HEK293 (cell line): ENCODE results near the gene SLC43A1.

Experiments used
- CTCF ChIA-PET: fragments of 350-600 bp; formaldehyde crosslinking; extraction: SDS; loops from one replicate; lab custom pipeline; 2021; ENCODE audit warnings: antibody characterized with exemption; lab: Yijun Ruan, JAX
- POLR2A ChIA-PET: fragments of 300-600 bp; formaldehyde crosslinking; extraction: SDS; loops from one replicate; lab custom pipeline; 2020; ENCODE audit warnings: antibody characterized with exemption, inconsistent platforms; lab: Yijun Ruan, JAX
- H3K27ac ChIP-seq: fragments of 200-500 bp; sonication (Bioruptor generic); 2 replicates; pipeline ENCODE4 v1.5.1; 2014; ENCODE audit warnings: low read depth, low read length, control low read depth, inconsistent platforms; ENCODE audit errors: extremely low read depth
- H3K36me3 ChIP-seq, 2 experiments: fragments of 200-500 bp in 1 of 2; sonication (Bioruptor generic) in 1 of 2; 1 replicate in 1 of 2; 2 replicates in 1 of 2; pipeline ENCODE4 v1.5.1; 2014 to 2017; ENCODE audit warnings: inconsistent platforms in 2 of 2, low read length in 2 of 2; ENCODE audit not compliant: control insufficient read depth in 2 of 2, insufficient read depth in 1 of 2
- H3K4me1 ChIP-seq: fragments of 200-500 bp; sonication (Bioruptor generic); 2 replicates; pipeline ENCODE4 v1.5.1; 2014; ENCODE audit warnings: mild to moderate bottlenecking, low read length, inconsistent platforms; ENCODE audit not compliant: control insufficient read depth, insufficient read depth
- H3K4me3 ChIP-seq: 2 replicates; pipeline ENCODE4 v1.5.1; 2011; ENCODE audit warnings: low read depth, mild to moderate bottlenecking, control low read depth, low read length, moderate library complexity
- H3K9me3 ChIP-seq: fragments of 200-500 bp; sonication (Bioruptor generic); 2 replicates; pipeline ENCODE4 v1.5.1; 2014; ENCODE audit warnings: low read depth, low read length, inconsistent platforms; ENCODE audit not compliant: control insufficient read depth, insufficient read depth
- BCL11B ChIP-seq: fragments of 450-650 bp; formaldehyde crosslinking; IDR thresholded peaks from 2 replicates; pipeline ENCODE4 v1.5.1; 2016; ENCODE audit warnings: low read depth, missing biosample characterization, missing genetic modification characterization
- OSR2 ChIP-seq: fragments of 450-650 bp; formaldehyde crosslinking; IDR thresholded peaks from 2 replicates; pipeline ENCODE4 v1.5.1; 2016; ENCODE audit warnings: missing biosample characterization, missing genetic modification characterization
- SALL2 ChIP-seq: fragments of 450-650 bp; formaldehyde crosslinking; IDR thresholded peaks from 2 replicates; pipeline ENCODE4 v1.5.0; 2017; ENCODE audit warnings: missing biosample characterization, mild to moderate bottlenecking, missing genetic modification characterization, borderline replicate concordance
- SCRT2 ChIP-seq: fragments of 450-650 bp; formaldehyde crosslinking; IDR thresholded peaks from 2 replicates; pipeline ENCODE4 v1.5.1; 2016; ENCODE audit warnings: missing biosample characterization, missing genetic modification characterization
- WT1 ChIP-seq: fragments of 450-650 bp; formaldehyde crosslinking; IDR thresholded peaks from 2 replicates; pipeline ENCODE4 v1.5.1; 2016; ENCODE audit warnings: missing biosample characterization, missing genetic modification characterization
- ZBTB17 ChIP-seq: fragments of 450-650 bp; formaldehyde crosslinking; IDR thresholded peaks from 2 replicates; pipeline ENCODE4 v1.5.1; 2016; ENCODE audit warnings: missing biosample characterization, missing genetic modification characterization
- ZFHX2 ChIP-seq: fragments of 450-650 bp; formaldehyde crosslinking; conservative IDR thresholded peaks from 2 replicates; pipeline ENCODE4 v1.5.1; 2016; ENCODE audit warnings: missing biosample characterization, missing genetic modification characterization
- ZNF2 ChIP-seq: fragments of 450-650 bp; formaldehyde crosslinking; IDR thresholded peaks from 2 replicates; pipeline ENCODE4 v1.5.1; 2016; ENCODE audit warnings: missing biosample characterization, missing genetic modification characterization
- ZNF341 ChIP-seq: fragments of 450-650 bp; formaldehyde crosslinking; IDR thresholded peaks from 2 replicates; pipeline ENCODE4; 2016; ENCODE audit warnings: low read depth, missing biosample characterization, missing genetic modification characterization
- ZNF394 ChIP-seq: fragments of 450-650 bp; formaldehyde crosslinking; IDR thresholded peaks from 2 replicates; pipeline ENCODE4 v1.5.1; 2016; ENCODE audit warnings: missing biosample characterization, missing genetic modification characterization, mild to moderate bottlenecking, moderate library complexity, borderline replicate concordance
- ZNF48 ChIP-seq: fragments of 450-650 bp; formaldehyde crosslinking; IDR thresholded peaks from 2 replicates; pipeline ENCODE4 v1.5.1; 2016; ENCODE audit warnings: missing biosample characterization, missing genetic modification characterization
- ZNF521 ChIP-seq: fragments of 450-650 bp; formaldehyde crosslinking; IDR thresholded peaks from 2 replicates; pipeline ENCODE4 v1.5.1; 2017; ENCODE audit warnings: missing biosample characterization, mild to moderate bottlenecking, missing genetic modification characterization
- ZNF654 ChIP-seq: fragments of 450-650 bp; formaldehyde crosslinking; IDR thresholded peaks from 2 replicates; pipeline ENCODE4 v1.5.1; 2016; ENCODE audit warnings: low read depth, missing biosample characterization, missing genetic modification characterization
- ZNF747 ChIP-seq: fragments of 450-650 bp; formaldehyde crosslinking; IDR thresholded peaks from 2 replicates; pipeline ENCODE4 v1.5.1; 2016; ENCODE audit warnings: missing biosample characterization, missing genetic modification characterization
- TF ChIP-seq, protein P1 (sequence below): fragments of 450-650 bp; formaldehyde crosslinking; IDR thresholded peaks from 2 replicates; pipeline ENCODE4 v1.5.1; 2016; ENCODE audit warnings: missing biosample characterization, missing genetic modification characterization
- TF ChIP-seq, protein P2 (sequence below): fragments of 450-650 bp; formaldehyde crosslinking; IDR thresholded peaks from 2 replicates; pipeline ENCODE4 v1.5.1; 2016; ENCODE audit warnings: missing biosample characterization, missing genetic modification characterization
- TF ChIP-seq, protein P3 (sequence below): fragments of 450-650 bp; formaldehyde crosslinking; optimal IDR thresholded peaks from 2 replicates; pipeline ENCODE3; 2016; ENCODE audit warnings: missing biosample characterization, mild to moderate bottlenecking, missing genetic modification characterization
- TF ChIP-seq, protein P4 (sequence below): fragments of 450-650 bp; formaldehyde crosslinking; IDR thresholded peaks from 2 replicates; pipeline ENCODE4 v1.5.1; 2017; ENCODE audit warnings: missing biosample characterization, missing genetic modification characterization
- TF ChIP-seq, protein P5 (sequence below): fragments of 450-650 bp; formaldehyde crosslinking; IDR thresholded peaks from 2 replicates; pipeline ENCODE4 v1.5.1; 2016; ENCODE audit warnings: missing biosample characterization, missing genetic modification characterization

SLC43A1 gene

DNA sequence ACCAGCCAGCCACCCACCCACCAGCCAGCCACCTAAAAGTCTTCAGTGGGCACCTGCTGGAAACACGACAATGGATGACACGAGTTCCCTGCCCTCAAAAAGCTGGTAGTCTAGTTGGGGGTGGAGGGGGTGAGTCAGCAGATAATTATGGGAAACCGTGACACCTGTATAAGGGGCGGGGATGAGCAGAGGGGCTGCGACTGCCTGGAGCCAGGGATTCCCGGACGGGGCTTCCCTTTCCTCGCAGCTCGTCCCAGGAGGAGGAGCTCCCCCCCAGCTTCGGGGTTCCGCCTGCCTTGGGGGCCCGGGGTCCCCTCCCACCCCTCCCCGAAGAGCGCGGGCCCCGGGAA, 57.5 kb downstream of the SLC43A1 start:
- no peak overlapping the region for H3K27ac ChIP-seq
- CTCF ChIA-PET: interaction anchor here (0.6 to 9.3 kb wide), 49 partner anchors 9 to 1054 kb away, joined by 3 to 191 read pairs (median 5); partner anchors contain the start of genes CTNND1, SLC43A1, TIMM10 and UBE2L6
- no peaks in the 10 kb centered on the region for H3K4me1 ChIP-seq
- no peak overlapping the region for H3K4me3 ChIP-seq
- POLR2A ChIA-PET: no interaction called here
- H3K9me3 ChIP-seq: no peaks in the 10 kb centered on the region
- TF ChIP-seq ZNF654 (tag by site-specific recombination): no peak
- TF ChIP-seq SCRT2 (tag by site-specific recombination): 0 out of 2 replicates have a peak, but pooled peaks have one; percentile 10
- no peaks in the 10 kb centered on the region for H3K36me3 ChIP-seq

DNA sequence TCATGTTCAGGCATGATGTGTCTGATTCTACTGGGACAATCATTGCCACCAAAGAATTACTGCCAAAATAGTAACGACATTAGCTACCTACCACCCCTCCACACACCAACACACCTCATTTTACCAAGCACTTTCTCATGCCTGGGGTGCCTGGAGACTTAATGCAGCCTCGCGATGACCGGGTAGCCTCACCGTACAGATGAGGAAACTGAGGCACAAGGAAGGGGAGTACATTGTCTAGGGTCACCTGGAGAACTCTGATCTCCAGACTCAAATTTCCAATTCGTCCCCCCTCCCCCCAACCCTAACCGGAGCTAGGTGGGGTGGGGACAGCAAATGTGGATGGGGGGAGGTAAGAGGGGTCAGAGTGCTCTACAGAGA, 57.9 kb downstream of the SLC43A1 start:
- Histone ChIP-seq H3K4me1 (no peaks in the 10 kb centered on the region), H3K9me3 (no peaks in the 10 kb centered on the region), H3K27ac (no peak overlapping the region), H3K36me3 (no peaks in the 10 kb centered on the region), H3K4me3 (no peak overlapping the region)
- TF ChIP-seq, protein P1, sequence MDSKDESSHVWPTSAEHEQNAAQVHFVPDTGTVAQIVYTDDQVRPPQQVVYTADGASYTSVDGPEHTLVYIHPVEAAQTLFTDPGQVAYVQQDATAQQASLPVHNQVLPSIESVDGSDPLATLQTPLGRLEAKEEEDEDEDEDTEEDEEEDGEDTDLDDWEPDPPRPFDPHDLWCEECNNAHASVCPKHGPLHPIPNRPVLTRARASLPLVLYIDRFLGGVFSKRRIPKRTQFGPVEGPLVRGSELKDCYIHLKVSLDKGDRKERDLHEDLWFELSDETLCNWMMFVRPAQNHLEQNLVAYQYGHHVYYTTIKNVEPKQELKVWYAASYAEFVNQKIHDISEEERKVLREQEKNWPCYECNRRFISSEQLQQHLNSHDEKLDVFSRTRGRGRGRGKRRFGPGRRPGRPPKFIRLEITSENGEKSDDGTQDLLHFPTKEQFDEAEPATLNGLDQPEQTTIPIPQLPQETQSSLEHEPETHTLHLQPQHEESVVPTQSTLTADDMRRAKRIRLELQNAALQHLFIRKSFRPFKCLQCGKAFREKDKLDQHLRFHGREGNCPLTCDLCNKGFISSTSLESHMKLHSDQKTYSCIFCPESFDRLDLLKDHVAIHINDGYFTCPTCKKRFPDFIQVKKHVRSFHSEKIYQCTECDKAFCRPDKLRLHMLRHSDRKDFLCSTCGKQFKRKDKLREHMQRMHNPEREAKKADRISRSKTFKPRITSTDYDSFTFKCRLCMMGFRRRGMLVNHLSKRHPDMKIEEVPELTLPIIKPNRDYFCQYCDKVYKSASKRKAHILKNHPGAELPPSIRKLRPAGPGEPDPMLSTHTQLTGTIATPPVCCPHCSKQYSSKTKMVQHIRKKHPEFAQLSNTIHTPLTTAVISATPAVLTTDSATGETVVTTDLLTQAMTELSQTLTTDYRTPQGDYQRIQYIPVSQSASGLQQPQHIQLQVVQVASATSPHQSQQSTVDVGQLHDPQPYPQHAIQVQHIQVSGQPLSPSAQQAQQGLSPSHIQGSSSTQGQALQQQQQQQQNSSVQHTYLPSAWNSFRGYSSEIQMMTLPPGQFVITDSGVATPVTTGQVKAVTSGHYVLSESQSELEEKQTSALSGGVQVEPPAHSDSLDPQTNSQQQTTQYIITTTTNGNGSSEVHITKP (tag by site-specific recombination): peak; percentile 28; the same call in 1 of the 2 replicates
- TF ChIP-seq ZBTB17 (tag by site-specific recombination): peak; percentile 33; the same call in 1 of the 2 replicates
- no peak for TF ChIP-seq SALL2 (tag by site-specific recombination)
- POLR2A ChIA-PET: interaction anchor here (0.9 kb wide), 1 partner anchor 58 kb away, joined by 3 read pairs; the partner anchor contains the start of gene SLC43A1
- CTCF ChIA-PET: interaction anchor here (0.5 to 9.3 kb wide), 49 partner anchors 9 to 1055 kb away, joined by 3 to 191 read pairs (median 5); partner anchors contain the start of genes CTNND1, SLC43A1, TIMM10 and UBE2L6

DNA sequence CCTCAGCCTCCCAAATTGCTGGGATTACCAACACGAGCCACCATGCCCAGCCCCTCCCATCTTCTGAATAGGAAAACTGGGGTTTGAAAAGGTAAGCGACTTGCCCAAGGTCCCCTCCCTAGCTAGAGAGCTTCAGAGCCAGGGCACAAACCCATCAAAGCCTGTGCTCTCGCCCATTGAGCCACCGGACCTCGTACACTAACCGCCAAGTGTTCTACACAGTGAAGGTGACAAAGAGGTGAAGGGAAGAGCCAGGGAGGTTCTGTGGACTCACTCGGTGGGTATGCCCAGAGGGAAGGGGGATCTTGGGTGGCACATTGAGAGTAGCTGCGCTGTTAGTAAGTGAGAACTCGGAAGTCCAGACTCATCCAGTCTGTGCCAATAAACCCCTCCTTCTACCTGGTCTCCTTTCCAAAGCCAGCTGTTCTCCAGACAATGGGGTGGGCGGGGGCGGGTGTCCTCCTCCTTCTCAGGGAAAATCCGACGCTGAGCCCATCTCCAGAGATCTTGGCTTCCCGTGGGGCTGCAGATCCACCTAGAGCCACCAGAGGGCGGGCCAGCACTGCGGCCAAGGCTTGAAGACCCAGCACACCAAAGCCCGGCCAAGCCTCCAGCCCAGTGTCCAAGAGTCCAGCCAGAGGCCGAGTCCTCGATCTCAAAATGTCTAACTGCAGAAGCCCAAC, 58.4 kb downstream of the SLC43A1 start:
- Histone ChIP-seq H3K9me3 (no peaks in the 10 kb centered on the region), H3K4me1 (no peaks in the 10 kb centered on the region), H3K27ac (no peak overlapping the region), H3K36me3 (no peaks in the 10 kb centered on the region), H3K4me3 (no peak overlapping the region)
- ChIA-PET POLR2A (interaction anchor here (0.9 kb wide), 1 partner anchor 59 kb away, joined by 3 read pairs; the partner anchor contains the start of gene SLC43A1), CTCF (interaction anchor here (0.5 to 9.3 kb wide), 50 partner anchors 8 to 1707 kb away, joined by 3 to 191 read pairs (median 5); partner anchors contain the start of genes CTNND1, SLC43A1 and TIMM10)
- TF ChIP-seq ZNF48: no peak
- no peak for TF ChIP-seq ZFHX2 (tag by site-specific recombination)
- no peak for TF ChIP-seq OSR2
- TF ChIP-seq WT1 (tag by site-specific recombination): no peak
- TF ChIP-seq BCL11B: 0 out of 2 replicates have a peak, but pooled peaks have one; percentile 50
- 0 out of 2 replicates have a peak, but pooled peaks have one; percentile 50 for TF ChIP-seq ZNF2
- 0 out of 2 replicates have a peak, but pooled peaks have one; percentile 12 for TF ChIP-seq ZNF394
- TF ChIP-seq ZNF747: no peak
- TF ChIP-seq, protein P2, sequence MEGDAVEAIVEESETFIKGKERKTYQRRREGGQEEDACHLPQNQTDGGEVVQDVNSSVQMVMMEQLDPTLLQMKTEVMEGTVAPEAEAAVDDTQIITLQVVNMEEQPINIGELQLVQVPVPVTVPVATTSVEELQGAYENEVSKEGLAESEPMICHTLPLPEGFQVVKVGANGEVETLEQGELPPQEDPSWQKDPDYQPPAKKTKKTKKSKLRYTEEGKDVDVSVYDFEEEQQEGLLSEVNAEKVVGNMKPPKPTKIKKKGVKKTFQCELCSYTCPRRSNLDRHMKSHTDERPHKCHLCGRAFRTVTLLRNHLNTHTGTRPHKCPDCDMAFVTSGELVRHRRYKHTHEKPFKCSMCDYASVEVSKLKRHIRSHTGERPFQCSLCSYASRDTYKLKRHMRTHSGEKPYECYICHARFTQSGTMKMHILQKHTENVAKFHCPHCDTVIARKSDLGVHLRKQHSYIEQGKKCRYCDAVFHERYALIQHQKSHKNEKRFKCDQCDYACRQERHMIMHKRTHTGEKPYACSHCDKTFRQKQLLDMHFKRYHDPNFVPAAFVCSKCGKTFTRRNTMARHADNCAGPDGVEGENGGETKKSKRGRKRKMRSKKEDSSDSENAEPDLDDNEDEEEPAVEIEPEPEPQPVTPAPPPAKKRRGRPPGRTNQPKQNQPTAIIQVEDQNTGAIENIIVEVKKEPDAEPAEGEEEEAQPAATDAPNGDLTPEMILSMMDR (tag by site-specific recombination): peak; percentile 52
- TF ChIP-seq, protein P3, sequence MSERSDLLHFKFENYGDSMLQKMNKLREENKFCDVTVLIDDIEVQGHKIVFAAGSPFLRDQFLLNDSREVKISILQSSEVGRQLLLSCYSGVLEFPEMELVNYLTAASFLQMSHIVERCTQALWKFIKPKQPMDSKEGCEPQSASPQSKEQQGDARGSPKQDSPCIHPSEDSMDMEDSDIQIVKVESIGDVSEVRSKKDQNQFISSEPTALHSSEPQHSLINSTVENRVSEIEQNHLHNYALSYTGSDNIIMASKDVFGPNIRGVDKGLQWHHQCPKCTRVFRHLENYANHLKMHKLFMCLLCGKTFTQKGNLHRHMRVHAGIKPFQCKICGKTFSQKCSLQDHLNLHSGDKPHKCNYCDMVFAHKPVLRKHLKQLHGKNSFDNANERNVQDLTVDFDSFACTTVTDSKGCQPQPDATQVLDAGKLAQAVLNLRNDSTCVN: no peak
- TF ChIP-seq ZNF341 (tag by site-specific recombination): peak; percentile 34; the same call in 1 of the 2 replicates
- TF ChIP-seq, protein P4, sequence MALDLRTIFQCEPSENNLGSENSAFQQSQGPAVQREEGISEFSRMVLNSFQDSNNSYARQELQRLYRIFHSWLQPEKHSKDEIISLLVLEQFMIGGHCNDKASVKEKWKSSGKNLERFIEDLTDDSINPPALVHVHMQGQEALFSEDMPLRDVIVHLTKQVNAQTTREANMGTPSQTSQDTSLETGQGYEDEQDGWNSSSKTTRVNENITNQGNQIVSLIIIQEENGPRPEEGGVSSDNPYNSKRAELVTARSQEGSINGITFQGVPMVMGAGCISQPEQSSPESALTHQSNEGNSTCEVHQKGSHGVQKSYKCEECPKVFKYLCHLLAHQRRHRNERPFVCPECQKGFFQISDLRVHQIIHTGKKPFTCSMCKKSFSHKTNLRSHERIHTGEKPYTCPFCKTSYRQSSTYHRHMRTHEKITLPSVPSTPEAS: no peak
- TF ChIP-seq, protein P5, sequence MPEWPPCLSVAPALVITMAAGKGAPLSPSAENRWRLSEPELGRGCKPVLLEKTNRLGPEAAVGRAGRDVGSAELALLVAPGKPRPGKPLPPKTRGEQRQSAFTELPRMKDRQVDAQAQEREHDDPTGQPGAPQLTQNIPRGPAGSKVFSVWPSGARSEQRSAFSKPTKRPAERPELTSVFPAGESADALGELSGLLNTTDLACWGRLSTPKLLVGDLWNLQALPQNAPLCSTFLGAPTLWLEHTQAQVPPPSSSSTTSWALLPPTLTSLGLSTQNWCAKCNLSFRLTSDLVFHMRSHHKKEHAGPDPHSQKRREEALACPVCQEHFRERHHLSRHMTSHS (tag by site-specific recombination): no peak
- TF ChIP-seq ZNF521 (tag by site-specific recombination): no peak
